Neutrophil (primary cell): ENCODE data around the gene TRIM26.

ENCODE experiments used
- H3K27ac ChIP-seq: fragments of 200-600 bp; sonication (generic); 2 replicates; pipeline ENCODE4 v1.5.1; 2016; ENCODE audit warnings: mild to moderate bottlenecking, moderate library complexity
- H3K27me3 ChIP-seq: fragments of 200-600 bp; sonication (generic); 2 replicates; pipeline ENCODE4 v1.6.0; 2016; ENCODE audit warnings: mild to moderate bottlenecking
- H3K36me3 ChIP-seq: fragments of 200-600 bp; sonication (generic); 2 replicates; pipeline ENCODE4 v1.5.1; 2017
- H3K4me1 ChIP-seq, 2 experiments: fragments of 200-600 bp in 1 of 2; sonication (generic) in 1 of 2; 1 replicate in 1 of 2; 2 replicates in 1 of 2; pipeline versions ENCODE4 v1.5.1 to v1.6.1; 2013 to 2016; ENCODE audit warnings: low read depth in 1 of 2, low read length in 1 of 2, mild to moderate bottlenecking in 1 of 2, moderate library complexity in 1 of 2; ENCODE audit not compliant: control insufficient read depth in 1 of 2, insufficient read depth in 1 of 2
- H3K4me3 ChIP-seq, 2 experiments: fragments of 200-600 bp in 1 of 2; sonication (generic) in 1 of 2; 1 replicate in 1 of 2; 2 replicates in 1 of 2; pipeline ENCODE4 v1.5.1; 2013 to 2016; ENCODE audit warnings: low read depth in 1 of 2, low read length in 1 of 2, mild to moderate bottlenecking in 1 of 2, moderate library complexity in 1 of 2
- H3K9me3 ChIP-seq: fragments of 200-600 bp; sonication (generic); 2 replicates; pipeline ENCODE4 v1.5.1; 2016
- CTCF ChIP-seq: fragments of 200-600 bp; sonication (generic); IDR thresholded peaks from 2 replicates; pipeline ENCODE4 v1.5.1; 2016; ENCODE audit warnings: antibody characterized with exemption

TRIM26 gene

GRCh38 chr6:30154061-30154460, 59.1 kb downstream of the TRIM26 start:
- TF ChIP-seq CTCF: no peak

GRCh38 chr6:30152910-30153610, 60.1 kb downstream of the TRIM26 start:
- no peaks in the 10 kb centered on the region for H3K36me3 ChIP-seq
- H3K27me3 ChIP-seq: peaks cover 7% of the 10 kb centered on the region
- no peak for TF ChIP-seq CTCF
- H3K4me3 ChIP-seq: no peak overlapping the region
- H3K9me3 ChIP-seq: no peaks in the 10 kb centered on the region
- no peak overlapping the region for H3K27ac ChIP-seq
- H3K4me1 ChIP-seq: peaks cover 19 to 34% of the 10 kb centered on the region in 2 experiments

More at GRCh38 chr6:30154061-30154460, 59.1 kb downstream of the TRIM26 start:
- Histone ChIP-seq H3K4me3 (no peak overlapping the region), H3K4me1 (peaks cover 19 to 34% of the 10 kb centered on the region in 2 experiments), H3K36me3 (no peaks in the 10 kb centered on the region), H3K9me3 (no peaks in the 10 kb centered on the region), H3K27me3 (peaks cover 13% of the 10 kb centered on the region), H3K27ac (no peak overlapping the region)

GRCh38 chr6:30152016-30152673, 61.1 kb downstream of the TRIM26 start:
- Histone ChIP-seq H3K4me3 (no peak overlapping the region), H3K27ac (no peak overlapping the region), H3K9me3 (no peaks in the 10 kb centered on the region), H3K27me3 (peaks cover 7% of the 10 kb centered on the region), H3K36me3 (no peaks in the 10 kb centered on the region), H3K4me1 (peaks cover 19 to 34% of the 10 kb centered on the region in 2 experiments)
- no peak for TF ChIP-seq CTCF

- Histone ChIP-seq H3K9me3 (no peaks in the 10 kb centered on the region), H3K4me1 (peaks cover 19 to 34% of the 10 kb centered on the region in 2 experiments), H3K27ac (no peak overlapping the region), H3K36me3 (no peaks in the 10 kb centered on the region), H3K4me3 (no peak overlapping the region), H3K27me3 (peaks cover 7% of the 10 kb centered on the region)
- no peak for TF ChIP-seq CTCF
Observed at GRCh38 chr6:30151580-30151979, 61.6 kb downstream of the TRIM26 start.

- Histone ChIP-seq H3K27me3 (peaks cover 3% of the 10 kb centered on the region), H3K4me1 (peaks cover 19 to 29% of the 10 kb centered on the region in 2 experiments), H3K9me3 (no peaks in the 10 kb centered on the region), H3K27ac (no peak overlapping the region), H3K4me3 (no peak overlapping the region), H3K36me3 (no peaks in the 10 kb centered on the region)
- TF ChIP-seq CTCF: no peak
Observed at GRCh38 chr6:30150671-30151395, 62.4 kb downstream of the TRIM26 start.
